Neuron (in vitro differentiated cells): Measurements from ENCODE around the gene RASL10A.
"Not testable (repeated sequence)": the region's sequence is repeated elsewhere in the genome, so short reads cannot be mapped to it uniquely, and the experiment has no call there.

ENCODE experiments used
- H2AFZ ChIP-seq: one replicate; pipeline ENCODE4 v1.6.1; 2013; ENCODE audit warnings: low read depth, mild to moderate bottlenecking, inconsistent platforms, low read length, moderate library complexity
- H3K27me3 ChIP-seq: one replicate; pipeline ENCODE4 v1.6.1; 2013; ENCODE audit warnings: low read length; ENCODE audit not compliant: insufficient read depth
- H3K36me3 ChIP-seq: one replicate; pipeline ENCODE4 v1.6.1; 2013; ENCODE audit warnings: low read length; ENCODE audit not compliant: insufficient read depth
- H3K4me1 ChIP-seq: one replicate; pipeline ENCODE4 v1.6.1; 2013; ENCODE audit warnings: low read length; ENCODE audit not compliant: insufficient read depth
- H3K4me3 ChIP-seq: 2 replicates; pipeline ENCODE4 v1.5.1; 2013; ENCODE audit warnings: mild to moderate bottlenecking, low read length, moderate library complexity
- H3K9me3 ChIP-seq: one replicate; pipeline ENCODE4 v1.6.1; 2013; ENCODE audit warnings: low read length

Gene RASL10A, protein sequence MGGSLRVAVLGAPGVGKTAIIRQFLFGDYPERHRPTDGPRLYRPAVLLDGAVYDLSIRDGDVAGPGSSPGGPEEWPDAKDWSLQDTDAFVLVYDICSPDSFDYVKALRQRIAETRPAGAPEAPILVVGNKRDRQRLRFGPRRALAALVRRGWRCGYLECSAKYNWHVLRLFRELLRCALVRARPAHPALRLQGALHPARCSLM

DNA sequence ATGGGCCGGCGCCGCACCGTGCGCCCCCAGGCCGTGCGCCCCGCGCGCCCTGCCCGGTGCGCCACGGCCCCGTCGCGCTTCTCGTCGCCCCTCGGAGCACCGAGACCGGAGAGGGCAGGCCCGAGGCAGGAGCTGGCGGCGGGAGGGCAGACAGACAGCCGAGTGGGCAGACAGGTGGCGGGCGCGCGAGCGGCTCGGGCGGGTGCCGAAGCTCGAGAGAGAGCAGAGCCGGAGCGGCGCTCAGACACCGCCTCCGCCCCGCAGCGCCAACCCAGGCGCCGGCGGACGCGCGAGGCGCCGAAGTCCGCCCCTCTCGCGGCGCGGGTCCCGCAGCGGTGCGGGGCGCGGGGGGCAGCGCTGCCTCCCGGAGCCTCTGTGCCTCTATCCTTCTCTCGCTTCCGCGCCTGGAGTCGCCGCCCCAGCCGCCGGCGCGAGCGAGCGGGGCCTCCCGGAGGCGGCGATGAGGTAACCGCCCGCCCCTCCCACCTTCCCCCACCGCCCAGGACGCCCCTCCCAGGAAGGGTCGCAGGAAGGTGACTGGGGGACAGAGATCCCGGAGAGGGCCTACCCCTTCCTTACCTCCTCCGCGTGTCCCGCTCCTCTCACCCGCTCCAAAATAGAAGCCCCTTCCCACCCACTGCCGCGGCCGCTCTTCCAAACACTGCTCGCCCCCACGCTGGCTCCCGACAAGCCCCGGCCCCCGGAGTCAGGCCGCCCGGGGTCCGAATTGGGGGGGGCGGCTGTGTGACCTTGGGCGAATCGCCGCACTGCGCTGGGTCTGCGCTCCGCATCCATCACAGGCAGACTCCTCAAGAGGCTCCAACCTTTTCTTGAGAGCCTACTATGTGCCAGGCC is at the start of gene RASL10A:
Gene RASL10A (minus strand): TSS at position 412 of the 855 bp plus-strand sequence. CDS start 451 bp downstream, outside the sequence.
- Histone ChIP-seq H2AFZ (peak within 1 kb of the TSS; percentile 89), H3K4me3 (peak within 1 kb of the TSS; percentile 32), H3K9me3 (no peaks in the 10 kb centered on the region), H3K36me3 (no peaks in the 10 kb centered on the region), H3K4me1 (peaks cover 15% of the 10 kb centered on the region), H3K27me3 (peaks cover 40% of the 10 kb centered on the region)

DNA sequence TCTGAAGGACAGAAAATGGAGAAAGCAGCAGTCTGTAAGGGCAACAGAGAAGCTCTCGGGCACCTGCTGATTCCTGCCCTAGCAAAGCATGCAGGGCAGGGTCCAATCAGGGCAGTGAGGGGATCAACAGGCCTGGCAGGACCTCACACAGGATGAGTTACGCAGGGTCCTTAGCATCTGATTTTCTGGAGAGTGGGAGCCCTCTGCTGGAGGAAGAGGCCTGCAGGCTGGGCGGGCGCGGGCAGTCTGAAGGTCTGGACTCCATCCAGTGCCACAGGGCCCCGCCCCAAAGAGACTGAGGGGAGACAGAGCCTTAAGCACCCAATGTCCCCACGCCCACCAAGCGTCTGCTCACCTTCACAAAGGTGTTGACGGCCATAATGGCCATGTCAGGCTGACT is 44.0 kb upstream of the RASL10A start:
- Histone ChIP-seq H3K36me3 (peaks cover 30% of the 10 kb centered on the region), H3K27me3 (no peaks in the 10 kb centered on the region), H3K4me1 (peaks cover 6% of the 10 kb centered on the region), H3K9me3 (no peaks in the 10 kb centered on the region), H2AFZ (no peak overlapping the region), H3K4me3 (no peak overlapping the region)

DNA sequence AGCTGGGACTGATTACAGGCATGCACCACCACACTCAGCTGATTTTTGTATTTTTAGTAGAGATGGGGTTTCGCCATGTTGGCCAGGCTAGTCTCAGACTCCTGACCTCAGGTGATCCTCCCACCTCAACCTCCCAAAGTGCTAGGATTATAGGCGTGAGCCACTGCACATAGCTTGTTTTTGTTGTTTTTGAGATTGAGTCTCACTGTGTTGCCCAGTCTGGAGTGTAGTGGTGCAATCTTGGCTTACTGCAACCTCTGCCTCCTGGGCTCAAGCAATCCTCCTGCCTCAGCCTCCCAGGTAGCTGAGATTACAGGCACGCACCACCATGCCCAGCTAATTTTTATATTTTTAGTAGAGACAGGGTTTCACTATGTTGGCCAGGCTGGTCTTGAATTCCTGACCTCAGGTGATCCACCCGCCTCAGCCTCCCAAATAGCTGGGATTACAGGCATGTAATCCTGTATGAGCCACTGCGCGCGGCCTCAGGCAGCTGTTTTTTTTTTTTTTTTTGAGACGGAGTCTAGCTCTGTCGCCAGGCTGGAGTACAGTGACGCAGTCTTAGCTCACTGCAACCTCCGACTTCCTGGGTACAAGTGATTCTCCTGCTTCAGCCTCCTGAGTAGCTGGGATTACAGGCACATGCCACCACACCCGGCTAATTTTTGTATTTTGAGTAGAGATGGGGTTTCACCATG is 41.8 kb upstream of the RASL10A start:
- not testable (repeated sequence) for H3K4me3 ChIP-seq, H3K4me1 ChIP-seq, H2AFZ ChIP-seq, H3K9me3 ChIP-seq, H3K27me3 ChIP-seq
- peaks cover 48% of the 10 kb centered on the region for H3K36me3 ChIP-seq

DNA sequence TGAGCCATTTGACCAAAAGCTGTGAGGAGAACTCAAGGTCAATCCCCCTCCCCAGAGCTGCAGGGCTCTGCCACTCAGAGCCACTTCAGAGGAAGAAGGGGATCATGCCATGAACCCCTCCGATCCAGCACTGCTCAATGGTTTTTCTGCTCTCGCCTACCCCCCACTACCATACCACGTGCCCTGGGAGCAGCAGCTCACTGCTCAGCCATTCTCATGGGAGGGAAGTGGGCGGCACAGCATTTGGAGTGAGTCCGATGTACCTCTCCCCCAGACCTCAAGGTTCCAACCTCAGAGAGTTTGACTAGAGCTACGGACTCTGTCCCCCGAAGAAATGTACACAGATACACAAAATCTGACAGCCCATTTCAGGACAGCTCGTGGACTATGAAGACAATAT is 38.4 kb upstream of the RASL10A start:
- Histone ChIP-seq H3K4me3 (no peak overlapping the region), H3K36me3 (peaks cover 78% of the 10 kb centered on the region), H3K4me1 (no peaks in the 10 kb centered on the region), H2AFZ (no peak overlapping the region), H3K27me3 (no peaks in the 10 kb centered on the region), H3K9me3 (no peaks in the 10 kb centered on the region)

DNA sequence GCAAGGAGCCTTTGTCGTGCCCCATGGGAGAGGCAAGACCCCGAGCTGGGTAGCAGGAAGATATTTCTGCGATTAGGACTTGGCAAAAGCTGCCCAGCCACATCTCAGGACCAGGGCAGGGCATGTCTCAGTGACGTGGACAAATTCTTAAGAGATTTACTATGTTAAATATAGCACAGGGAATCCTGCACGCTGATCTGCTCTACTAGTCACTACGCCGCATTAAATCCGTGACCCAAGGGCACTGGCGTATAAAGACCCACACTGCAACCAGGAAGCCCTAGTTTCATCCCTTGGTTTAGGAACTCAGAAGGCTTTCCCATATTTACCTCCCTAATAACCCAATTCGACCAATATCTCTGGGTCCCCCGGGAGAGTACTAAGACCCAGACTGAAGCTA is 37.8 kb upstream of the RASL10A start:
- Histone ChIP-seq H3K27me3 (no peaks in the 10 kb centered on the region), H3K4me1 (no peaks in the 10 kb centered on the region), H3K4me3 (no peak overlapping the region), H3K36me3 (peaks cover 77% of the 10 kb centered on the region), H2AFZ (no peak overlapping the region), H3K9me3 (no peaks in the 10 kb centered on the region)

DNA sequence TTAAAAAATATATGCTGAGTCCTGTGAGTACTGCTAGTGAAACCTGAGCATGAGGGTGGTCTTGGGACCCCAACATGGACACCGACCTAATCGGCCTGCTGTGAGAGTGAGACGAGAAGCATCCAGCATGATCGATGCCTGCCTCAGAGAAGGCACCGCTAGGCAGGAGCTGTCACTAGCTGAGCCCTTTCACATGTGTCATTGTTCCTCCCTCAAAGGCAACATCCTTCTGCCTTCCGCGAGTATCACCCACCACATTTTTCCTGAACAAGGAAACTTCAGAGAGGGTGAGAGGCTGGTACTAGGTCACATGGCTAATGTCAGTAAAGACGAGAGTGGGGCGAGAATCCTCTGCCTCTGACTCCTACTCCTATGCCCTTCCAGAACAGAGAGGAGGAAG is 37.3 kb upstream of the RASL10A start:
- H3K27me3 ChIP-seq = no peaks in the 10 kb centered on the region
- H3K4me3 ChIP-seq = no peak overlapping the region
- no peaks in the 10 kb centered on the region for H3K4me1 ChIP-seq
- H3K9me3 ChIP-seq = no peaks in the 10 kb centered on the region
- no peak overlapping the region for H2AFZ ChIP-seq
- H3K36me3 ChIP-seq = peaks cover 77% of the 10 kb centered on the region

DNA sequence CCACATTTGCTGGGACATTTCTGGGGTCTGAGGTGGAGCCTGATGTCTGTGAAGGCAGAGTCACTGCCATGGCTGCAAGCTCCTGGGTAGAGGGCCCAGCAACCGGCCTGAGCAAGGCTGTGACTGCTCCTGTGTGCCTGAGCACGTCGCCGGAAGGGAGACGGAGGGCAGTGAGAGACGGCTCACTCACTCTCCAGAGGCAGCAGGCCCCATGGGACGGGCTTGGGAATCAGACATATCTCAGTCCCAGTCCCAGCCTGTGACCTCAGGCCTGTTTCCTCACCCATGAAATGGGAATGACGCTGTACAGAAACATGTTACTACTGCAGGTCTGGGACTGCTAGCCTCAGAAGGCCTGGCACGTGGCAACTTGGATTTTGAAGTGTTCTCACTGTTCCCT is 36.4 kb upstream of the RASL10A start:
- no peaks in the 10 kb centered on the region for H3K27me3 ChIP-seq
- no peak overlapping the region for H2AFZ ChIP-seq
- H3K4me1 ChIP-seq = no peaks in the 10 kb centered on the region
- no peak overlapping the region for H3K4me3 ChIP-seq
- no peaks in the 10 kb centered on the region for H3K9me3 ChIP-seq
- peaks cover 83% of the 10 kb centered on the region for H3K36me3 ChIP-seq

DNA sequence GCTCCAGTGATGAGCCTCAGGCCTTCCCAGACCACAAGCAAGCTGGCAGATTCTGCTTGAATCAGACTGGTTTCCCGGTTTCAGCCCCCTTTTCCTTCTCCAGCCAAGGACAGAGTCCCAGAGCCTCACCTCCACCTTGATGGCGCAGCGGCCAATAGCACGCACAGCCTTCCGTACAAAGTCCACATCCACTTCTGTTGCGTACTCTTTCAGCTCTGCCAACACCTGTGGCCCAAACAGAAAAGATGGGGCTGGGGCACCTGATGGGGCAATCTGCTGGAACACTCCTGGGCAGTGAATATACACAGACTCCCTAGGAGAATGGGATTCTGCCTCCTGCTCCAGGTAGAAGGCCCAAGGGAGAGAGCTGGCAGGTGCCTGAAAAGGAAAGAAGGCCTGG is 35.5 kb upstream of the RASL10A start:
- Histone ChIP-seq H3K36me3 (peaks cover 84% of the 10 kb centered on the region), H3K4me1 (no peaks in the 10 kb centered on the region), H3K27me3 (no peaks in the 10 kb centered on the region), H3K4me3 (no peak overlapping the region), H2AFZ (no peak overlapping the region), H3K9me3 (no peaks in the 10 kb centered on the region)

DNA sequence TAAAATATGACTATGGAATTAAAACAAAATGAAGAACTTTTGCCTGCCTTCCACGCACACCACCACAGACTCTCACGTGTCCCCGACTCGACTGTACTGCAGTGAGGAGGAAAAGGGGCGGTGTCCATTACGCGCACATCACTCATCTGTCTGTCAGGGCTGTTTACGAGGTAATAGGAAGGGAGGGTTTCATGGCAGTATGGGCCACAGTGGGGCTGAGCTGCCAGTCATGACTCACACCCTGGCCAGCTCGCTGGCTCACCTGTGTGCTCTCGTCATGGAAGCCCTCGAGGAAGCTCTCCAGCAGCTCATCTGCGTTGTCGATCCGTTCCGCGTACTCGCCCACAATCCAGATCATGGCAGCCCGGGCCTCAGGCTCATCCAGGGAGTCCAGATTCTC is 33.5 kb upstream of the RASL10A start:
- no peaks in the 10 kb centered on the region for H3K27me3 ChIP-seq
- H2AFZ ChIP-seq = no peak overlapping the region
- no peaks in the 10 kb centered on the region for H3K4me1 ChIP-seq
- H3K4me3 ChIP-seq = no peak overlapping the region
- peaks cover 73% of the 10 kb centered on the region for H3K36me3 ChIP-seq
- no peaks in the 10 kb centered on the region for H3K9me3 ChIP-seq

DNA sequence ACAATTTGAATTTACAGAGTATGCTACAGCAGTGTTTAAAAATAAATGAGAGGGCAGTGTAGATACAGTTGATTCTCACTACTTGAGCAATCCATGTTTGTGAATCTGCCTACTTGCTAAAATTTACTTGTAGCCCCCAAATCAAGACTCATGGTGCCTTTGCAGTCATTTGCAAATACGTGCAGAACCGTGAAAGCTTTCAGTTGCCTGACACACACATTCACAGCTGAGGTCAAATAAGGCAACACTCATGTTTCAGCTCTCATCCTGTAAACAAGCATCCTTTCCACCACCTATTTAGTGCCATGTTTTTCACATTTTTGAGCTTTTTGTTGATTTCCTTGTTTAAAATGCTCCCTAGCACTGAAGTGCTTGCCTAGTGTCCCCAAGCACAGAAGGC is 32.5 kb upstream of the RASL10A start:
- H3K4me1 ChIP-seq = no peaks in the 10 kb centered on the region
- H2AFZ ChIP-seq = no peak overlapping the region
- H3K27me3 ChIP-seq = no peaks in the 10 kb centered on the region
- no peak overlapping the region for H3K4me3 ChIP-seq
- peaks cover 71% of the 10 kb centered on the region for H3K36me3 ChIP-seq
- H3K9me3 ChIP-seq = no peaks in the 10 kb centered on the region

DNA sequence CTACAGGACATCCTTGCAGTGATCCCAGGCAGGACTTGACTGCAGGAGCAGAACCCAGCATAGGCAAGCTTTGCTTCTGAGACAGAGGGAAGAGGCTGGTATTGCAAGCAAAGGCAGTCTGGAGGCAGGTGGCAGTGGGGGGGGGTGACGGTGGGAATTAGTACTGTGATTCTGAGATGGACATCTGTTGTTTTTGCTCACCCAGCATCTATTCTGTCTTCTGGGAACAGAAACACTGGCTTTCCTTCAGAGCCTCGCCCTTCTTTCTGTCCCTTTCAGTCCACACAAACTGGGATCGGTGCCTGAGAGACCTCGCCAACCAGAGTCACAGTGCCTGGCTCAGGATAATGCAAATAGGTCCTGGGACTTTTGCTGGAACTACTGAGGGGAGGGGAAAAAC is 31.2 kb upstream of the RASL10A start:
- Histone ChIP-seq H3K4me1 (no peaks in the 10 kb centered on the region), H3K27me3 (no peaks in the 10 kb centered on the region), H3K9me3 (no peaks in the 10 kb centered on the region), H2AFZ (no peak overlapping the region), H3K36me3 (peaks cover 71% of the 10 kb centered on the region), H3K4me3 (no peak overlapping the region)

DNA sequence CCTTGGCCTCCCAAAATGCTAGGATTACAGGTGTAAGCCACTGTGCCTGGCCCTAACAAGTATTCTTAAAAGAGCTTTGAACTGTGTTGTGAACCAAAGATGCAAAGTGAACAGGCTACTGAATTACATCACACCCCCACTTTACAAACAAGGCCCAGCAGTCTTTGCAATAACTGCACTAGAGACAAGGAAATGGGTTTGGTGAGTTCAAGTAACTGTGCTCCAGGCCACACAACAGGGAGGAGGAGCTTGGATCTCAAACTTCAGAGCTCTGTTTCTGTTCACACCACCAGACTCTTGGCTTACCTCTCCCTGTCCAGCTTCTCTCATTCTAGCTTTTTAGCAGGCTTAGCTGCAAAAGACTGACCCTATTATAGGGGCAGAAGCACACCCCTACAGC is 30.4 kb upstream of the RASL10A start:
- Histone ChIP-seq H3K4me1 (no peaks in the 10 kb centered on the region), H3K36me3 (peaks cover 71% of the 10 kb centered on the region), H3K4me3 (no peak overlapping the region), H2AFZ (no peak overlapping the region), H3K27me3 (no peaks in the 10 kb centered on the region), H3K9me3 (no peaks in the 10 kb centered on the region)

DNA sequence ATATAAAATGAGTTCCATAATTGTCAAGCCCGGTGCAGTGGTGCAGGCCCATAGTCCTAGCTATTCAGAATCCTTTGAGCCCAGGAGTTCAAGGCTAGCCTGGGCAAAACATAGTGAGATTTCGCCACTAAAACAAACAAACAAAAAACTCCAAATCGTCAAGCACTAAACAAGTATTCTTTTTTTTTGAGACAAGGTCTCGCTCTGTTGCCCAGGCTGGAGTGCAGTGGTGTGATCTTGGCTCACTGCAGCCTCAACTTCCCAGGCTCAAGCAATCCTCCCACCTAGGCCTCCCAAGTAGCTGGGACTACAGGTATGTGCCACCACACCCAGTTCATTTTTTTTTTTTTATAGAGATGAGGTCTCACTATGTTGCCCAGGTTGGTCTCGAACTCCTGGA is 29.4 kb upstream of the RASL10A start:
- H3K27me3 ChIP-seq, H3K9me3 ChIP-seq, H3K4me3 ChIP-seq, H3K4me1 ChIP-seq, H2AFZ ChIP-seq: not testable (repeated sequence)
- H3K36me3 ChIP-seq = peaks cover 71% of the 10 kb centered on the region
